Stimulated activated CD8-positive, alpha-beta memory T cell treated with anti-CD3 and anti-CD28 coated beads, Interleukin-12 subunit alpha, Interleukin-12 subunit beta, amount 100 ng/mL, for 24 hours (primary cell): ENCODE data around the gene TNS1.
"Not testable (repeated sequence)": the region's sequence is repeated elsewhere in the genome, so short reads cannot be mapped to it uniquely, and the experiment has no call there.

Experiments
- DNase-seq: peaks from one replicate; pipeline ENCODE4 v3.0.0-alpha.2; 2020; ENCODE audit errors: extremely low read depth

TNS1 gene

GRCh38 chr2:217816396-217816869 lies 186.4 kb downstream of the TNS1 start:
- DNase-seq = no peak

DNA sequence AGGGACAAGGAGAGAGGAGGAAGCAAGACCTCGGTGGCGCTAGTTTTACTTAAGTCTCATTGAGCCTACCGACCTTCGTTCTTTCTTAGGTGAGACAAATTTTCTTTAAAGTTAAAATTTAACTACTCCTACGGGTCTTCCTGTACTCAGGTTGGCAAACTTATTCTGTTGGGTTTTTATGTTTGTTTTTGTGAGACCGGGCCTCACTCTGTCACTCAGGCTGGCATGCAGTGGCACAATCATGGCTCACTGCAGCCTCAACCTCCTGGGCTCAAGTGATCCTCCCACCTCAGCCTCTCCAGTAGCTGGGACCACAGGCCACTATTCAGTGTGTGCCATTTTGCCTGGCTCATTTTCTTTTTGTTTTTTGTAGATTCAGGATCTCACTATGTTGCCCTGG lies 189.0 kb downstream of the TNS1 start:
- DNase-seq = no peak

DNA sequence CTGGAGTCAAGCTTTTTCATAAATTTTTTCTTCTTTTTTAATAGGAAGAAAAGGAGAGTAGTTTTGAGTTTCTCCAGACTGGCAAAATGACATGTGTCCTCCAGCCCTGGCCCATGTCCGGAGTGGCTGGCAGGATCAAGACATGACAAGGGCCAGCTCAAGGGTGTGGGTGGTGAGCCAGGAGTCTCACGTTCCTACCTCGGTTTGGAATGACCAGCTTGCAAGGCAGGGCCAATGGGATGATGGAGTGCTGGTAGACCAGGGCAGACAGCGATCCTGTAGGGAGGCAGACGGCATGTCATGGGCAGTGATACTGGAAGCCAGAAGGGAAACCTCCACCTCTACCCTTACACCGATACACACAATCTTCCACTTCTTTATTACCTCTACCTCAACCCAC lies 190.6 kb downstream of the TNS1 start:
- DNase-seq = no peak

- no peak for DNase-seq
Observed at GRCh38 chr2:217810260-217810659, 192.5 kb downstream of the TNS1 start.

- DNase-seq = no peak
Observed at GRCh38 chr2:217809736-217810135, 193.1 kb downstream of the TNS1 start.

- DNase-seq = not testable (repeated sequence)
Observed at GRCh38 chr2:217808967-217809366, 193.8 kb downstream of the TNS1 start.

DNA sequence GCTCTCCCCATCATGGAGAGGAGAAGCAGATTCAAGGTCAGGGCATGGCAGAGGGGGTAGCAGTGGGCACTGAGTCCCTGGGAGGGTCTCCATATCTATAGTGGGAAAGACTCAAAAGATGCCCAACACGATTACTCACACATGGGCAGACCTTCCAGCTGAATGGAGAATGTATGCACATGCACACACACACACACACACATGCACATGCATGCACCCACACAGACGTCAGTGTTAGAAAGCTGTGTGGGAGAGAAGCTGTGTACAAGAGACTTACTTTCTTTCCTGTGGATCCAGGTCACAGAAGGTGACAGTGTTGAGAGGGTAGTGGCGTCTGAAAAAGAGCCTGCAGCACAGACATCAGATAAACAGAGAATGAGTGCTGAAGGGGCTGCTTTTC lies 194.5 kb downstream of the TNS1 start:
- no peak for DNase-seq

GRCh38 chr2:217807753-217808152 lies 195.0 kb downstream of the TNS1 start:
- no peak for DNase-seq

DNA sequence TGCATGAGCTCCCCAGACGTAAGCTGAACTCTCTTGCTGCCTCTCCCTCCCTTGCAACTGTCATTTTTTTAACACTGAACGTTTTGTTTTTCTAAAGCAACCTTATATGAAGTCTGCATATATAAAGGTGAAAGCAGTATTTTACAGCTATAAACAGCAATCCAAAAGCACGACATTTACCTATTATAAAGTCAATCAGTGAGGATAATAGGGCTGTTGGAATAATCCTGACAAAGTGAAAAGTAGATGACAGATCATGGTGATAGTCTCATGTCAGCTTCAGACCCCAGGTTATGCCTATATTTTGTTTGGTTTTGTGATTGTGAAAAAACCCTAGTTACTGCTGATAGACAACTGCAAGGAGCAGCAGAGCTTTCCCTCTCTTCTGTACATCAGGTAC lies 195.8 kb downstream of the TNS1 start:
- no peak for DNase-seq

- DNase-seq = no peak
Observed at GRCh38 chr2:217806482-217806765, 196.4 kb downstream of the TNS1 start.

DNA sequence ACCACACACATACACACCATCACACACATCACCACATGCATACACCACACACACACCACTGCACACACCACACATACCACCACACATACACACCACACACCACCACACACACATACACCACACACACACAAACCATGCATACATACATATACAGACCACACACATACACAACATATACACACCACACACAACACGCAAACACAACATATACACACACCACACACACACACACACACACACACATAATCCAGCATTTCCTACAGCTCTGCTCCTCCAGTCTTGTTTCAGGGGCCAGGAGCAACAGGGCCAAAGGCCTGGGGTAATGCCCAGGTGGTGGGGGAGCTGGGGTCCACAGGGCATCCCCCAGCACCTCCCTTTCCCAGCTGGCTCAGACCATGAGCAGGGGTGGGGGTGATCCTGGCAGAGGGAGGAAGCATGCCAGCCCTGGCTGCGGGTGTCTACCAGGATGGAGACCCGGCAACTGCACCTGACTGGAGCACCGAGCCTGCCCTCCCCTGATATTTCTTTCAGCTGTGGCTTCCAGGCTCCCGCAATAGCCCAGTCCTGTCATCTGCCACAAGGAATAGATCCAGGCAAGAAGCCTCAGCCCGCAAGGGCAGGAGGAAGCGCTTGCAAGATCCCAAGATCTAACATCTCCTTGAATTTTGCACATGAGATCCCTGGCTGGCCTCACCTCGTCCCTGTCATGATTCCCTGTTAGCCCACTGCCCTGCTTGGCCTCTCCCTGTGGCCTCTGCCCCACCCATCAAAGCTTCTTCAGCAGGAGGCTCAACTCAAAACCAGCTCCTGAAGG lies 196.9 kb downstream of the TNS1 start:
- no peak for DNase-seq

DNA sequence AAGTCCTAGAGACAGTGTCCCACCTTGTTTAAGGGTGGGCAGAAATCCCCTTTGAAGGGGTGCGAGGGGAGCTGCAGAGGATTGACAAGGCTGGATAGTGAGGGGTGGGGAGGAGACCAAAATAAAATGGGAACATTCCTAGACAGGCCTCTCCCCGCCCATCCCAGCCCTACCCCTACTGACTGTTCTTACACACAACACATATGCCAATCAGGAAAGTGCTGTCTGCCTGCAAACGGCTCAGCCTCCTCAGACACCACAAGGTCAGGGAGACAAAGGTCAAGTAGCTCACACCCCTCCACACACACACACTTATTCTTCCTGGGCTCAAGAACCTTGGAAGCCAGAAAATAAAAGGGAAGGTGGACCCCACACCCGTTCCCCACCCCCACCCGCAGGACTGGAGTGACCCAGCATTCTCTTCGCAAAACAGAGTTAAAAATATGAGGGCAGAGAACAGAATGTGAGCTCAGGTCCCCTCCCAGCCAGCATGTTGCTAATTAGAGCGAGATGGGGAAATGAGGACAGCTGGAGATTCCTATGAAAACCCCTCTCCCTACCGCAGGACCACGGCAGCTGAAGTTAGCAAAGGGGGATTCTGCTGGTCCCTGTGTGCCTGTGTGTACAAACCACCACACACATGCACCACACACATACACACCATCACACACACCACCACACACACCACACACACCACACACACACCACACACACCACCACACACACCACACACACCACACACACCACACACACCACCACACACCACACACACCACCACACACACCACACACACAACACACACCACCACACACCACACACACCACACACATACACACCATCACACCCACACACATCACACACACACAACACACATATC lies 197.8 kb downstream of the TNS1 start:
- DNase-seq = no peak

GRCh38 chr2:217804338-217804737 lies 198.5 kb downstream of the TNS1 start:
- no peak for DNase-seq

GRCh38 chr2:217803653-217803960 lies 199.2 kb downstream of the TNS1 start:
- no peak for DNase-seq

DNA sequence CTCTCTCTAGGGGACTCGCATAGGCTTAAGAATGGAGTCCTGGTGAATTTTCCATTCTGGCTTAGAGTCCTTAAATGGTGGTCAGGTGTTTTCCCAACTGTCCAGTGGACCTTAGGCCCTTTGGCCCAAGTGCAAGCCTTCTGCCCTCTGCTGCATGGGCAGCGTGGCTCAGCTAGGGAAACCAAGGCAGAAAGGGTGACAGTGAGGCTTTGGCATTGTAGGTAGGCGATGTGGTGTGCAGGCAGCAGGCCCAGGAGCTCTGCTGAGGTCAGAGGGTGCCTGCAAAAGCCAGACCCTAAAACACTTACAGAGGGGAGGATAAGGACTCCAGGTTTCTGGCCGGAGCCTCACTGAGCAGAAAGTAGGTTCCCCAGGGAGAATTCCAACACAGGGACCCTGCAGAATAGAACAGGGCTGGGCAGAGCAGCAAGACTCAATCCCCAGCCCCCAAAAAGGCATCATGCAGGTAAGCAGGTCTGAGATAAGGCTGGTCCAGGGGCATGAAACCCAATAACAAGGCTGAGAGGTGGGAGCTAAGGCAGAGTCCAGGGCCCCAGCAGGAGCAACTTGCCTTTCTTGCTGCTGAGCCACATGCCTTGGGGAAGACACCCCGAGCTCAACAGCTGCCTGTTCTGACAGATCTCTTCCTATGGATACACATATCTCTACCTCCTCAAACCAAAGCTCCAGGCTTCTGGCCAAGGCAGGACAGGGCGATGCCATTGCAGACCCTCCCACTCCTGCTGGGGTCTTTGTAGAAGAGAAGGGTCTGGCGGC lies 199.7 kb downstream of the TNS1 start:
- no peak for DNase-seq

- no peak for DNase-seq
Observed at GRCh38 chr2:217802266-217802665, 200.5 kb downstream of the TNS1 start.

GRCh38 chr2:217801711-217802110 lies 201.1 kb downstream of the TNS1 start:
- DNase-seq = no peak

- no peak for DNase-seq
Observed at GRCh38 chr2:217801115-217801531, 201.7 kb downstream of the TNS1 start.

GRCh38 chr2:217800433-217801114 lies 202.2 kb downstream of the TNS1 start:
- DNase-seq = no peak

GRCh38 chr2:217799563-217800432 lies 203.0 kb downstream of the TNS1 start:
- DNase-seq = no peak
